NCI-H2196 treated with DMSO at 0.1 percent for 48 hours (cell line): ENCODE data around the gene LRRC75A.

Source experiments
- DNase-seq: peaks from one replicate; lab custom pipeline; 2025; ENCODE audit not compliant: unreplicated experiment; lab: John Stamatoyannopoulos, UW

The LRRC75A gene

GRCh38 chr17:16494059-16494458, 2.1 kb upstream of the LRRC75A start:
- DNase-seq: no peak

GRCh38 chr17:16493531-16494046, 1.6 kb upstream of the LRRC75A start:
- no peak for DNase-seq

DNA sequence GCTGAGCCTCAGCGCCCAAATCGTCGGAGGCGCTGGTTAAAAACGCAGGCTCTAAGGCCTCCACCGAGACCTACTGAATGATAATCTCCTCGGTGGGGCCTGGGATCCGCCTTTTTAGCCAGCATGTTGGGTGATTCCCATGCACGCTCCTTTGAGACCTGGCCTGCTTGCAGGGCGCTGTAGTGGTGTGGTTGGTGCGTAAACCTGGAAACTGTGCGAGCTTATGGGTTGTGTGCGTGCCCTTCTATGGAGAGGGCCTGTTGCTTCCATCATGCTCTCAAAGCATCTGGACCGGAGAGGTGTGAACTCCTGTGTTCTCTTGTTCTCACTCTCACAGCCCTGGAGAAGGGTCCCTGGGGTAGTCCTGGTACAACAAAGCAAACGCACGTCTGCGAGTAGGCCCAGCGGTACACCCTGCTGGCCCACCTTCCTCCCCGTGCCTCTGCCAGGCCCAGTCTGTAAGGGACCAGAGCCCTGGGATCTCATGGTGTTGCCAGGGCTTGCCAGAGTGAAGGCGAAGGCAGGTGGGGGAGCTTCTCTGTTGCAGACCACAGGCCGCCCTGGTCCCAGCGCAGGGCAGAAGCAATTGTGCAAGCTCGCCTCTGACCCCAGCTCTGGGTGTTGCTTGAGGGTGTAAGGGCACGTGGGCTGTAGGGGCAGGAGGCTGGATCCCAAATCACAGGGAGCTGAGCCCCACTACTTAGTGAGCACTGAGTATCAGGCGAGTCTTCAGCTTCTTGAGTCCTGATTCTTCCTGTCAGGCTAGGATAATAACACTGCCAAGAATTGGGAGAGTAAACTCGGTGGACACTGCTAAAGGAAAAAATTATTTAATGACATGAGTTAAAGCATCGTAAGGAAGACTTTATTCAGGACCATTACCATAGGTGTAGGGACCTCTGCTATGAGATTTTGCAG, 879 bp upstream of the LRRC75A start:
- no peak for DNase-seq

DNA sequence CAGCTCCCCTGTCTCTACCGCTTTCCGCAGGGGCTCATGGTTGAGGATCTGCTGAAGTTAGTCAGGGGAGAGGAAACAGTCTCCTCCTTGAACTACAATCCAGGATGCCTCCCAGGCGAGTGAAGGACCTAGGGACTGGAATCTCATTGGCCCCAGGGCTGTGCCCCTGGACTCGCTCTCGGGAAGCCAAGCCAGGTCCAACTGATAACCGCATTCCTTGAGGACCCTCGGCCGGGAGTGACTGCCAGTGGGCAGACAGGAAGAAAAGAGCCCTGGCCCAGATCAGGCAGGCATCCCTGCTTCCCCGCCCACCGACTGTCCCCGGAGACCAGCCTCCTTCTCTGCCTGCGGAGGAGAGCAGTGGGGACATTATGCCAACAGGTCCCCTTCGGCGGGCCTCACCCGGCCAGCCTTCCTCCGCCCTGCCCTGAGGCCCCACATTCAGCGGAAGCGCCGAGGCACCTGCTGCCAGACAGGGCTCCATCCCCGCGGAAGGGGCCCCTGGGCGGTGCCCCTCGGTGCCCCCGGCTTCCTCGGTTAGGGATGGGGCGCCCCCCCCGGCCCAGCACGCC, 776 bp downstream of the LRRC75A start:
- no peak for DNase-seq

DNA sequence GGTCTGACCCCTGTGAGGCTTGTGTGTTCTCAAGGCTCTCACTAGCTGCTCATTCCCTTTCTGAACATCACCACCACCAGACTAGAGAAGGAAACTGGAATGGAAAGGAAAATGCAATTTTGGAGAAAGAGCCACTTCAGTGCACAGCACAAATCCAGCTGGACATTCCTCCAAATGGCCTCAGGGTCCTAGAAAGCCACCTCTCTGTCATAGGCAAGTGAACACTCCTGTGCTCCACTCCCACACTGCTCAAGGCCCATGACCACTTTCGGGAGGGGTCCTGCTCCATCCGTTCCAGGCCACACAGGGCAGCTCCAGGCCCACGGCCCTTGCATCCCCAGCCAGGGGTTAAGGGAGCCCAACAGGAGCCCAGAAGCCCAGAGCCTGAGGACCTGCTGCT, 2.6 kb downstream of the LRRC75A start:
- DNase-seq: no peak

- no peak for DNase-seq
These were observed 3.0 kb downstream of the LRRC75A start for GRCh38 chr17:16488968-16489337.

DNA sequence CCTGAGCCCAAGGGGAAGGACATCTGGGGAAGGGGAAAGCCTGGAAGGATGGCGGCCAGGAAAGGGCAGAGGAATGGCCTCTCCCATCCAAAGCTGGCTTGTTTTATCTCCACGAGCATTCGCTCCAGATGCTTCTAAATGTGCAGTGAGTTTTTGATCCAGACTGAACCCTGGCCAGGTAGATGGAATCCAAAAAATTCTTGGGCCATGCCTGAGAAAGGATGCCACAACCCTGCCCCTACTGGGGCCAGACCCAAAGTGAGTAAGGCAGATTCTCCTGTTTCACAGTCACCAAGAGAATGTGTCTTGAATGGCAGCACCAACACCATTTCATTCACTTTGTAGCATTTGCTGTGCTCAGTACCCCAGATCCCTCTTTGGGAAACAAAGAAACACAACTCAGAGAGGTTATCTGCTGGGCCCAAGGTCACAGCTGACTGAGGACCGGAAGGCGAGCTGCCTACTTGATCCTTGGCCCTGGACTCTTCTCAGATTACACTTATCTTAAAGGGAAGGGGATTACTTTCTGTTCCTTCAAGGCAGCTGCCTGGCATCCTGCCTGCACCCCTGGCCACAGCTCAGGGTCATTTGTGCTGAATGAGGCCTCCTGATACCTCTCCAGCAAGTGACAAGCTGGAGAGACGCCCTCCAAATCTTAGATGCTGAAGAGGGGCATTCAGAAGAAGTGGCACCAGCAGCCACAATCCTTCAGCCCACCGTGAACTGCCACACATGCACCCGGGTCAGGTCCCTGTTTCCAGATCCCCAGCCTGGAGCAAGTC, 3.6 kb downstream of the LRRC75A start:
- DNase-seq: no peak

DNA sequence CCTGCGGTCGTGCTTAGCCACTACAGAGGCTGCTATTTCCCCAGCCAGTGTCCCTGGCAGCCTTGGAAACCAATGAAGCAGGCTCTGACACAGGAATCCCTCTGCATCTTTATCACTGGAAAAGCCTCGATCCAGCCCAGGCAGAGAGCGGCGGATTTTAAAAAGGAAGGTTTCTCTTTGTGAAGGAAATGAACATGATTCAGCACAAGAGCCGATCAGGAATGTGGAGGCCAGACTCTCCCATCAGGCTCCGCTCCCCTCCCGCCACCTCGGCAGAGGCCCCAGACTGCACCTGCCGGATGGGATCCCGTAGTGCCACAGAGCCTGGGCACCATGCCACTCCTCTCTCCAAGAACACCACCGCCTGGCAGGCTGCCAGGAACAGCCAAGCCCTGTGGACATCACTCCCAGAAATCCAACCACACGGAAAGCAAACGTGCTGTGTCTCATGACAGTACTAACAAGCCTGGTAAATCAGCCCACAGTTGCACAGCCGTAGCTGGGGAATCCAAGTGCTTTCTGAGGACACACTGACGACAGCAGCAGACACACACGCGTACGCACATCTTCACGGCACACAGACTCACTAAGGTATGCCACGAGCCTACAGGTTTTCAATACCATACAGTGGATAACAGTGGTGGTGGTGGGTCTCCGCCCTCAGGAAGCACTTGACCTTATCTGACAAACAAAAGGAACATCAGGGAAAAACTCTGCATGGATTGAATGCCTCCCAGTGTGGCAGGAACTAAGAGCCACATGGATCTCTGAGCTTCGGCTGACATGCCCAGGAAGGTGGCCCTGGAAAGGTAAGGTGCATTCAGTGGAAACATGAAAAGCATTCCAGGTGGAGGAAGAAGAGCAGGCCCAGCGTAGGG, 5.4 kb downstream of the LRRC75A start:
- peak; percentile 90 for DNase-seq

DNA sequence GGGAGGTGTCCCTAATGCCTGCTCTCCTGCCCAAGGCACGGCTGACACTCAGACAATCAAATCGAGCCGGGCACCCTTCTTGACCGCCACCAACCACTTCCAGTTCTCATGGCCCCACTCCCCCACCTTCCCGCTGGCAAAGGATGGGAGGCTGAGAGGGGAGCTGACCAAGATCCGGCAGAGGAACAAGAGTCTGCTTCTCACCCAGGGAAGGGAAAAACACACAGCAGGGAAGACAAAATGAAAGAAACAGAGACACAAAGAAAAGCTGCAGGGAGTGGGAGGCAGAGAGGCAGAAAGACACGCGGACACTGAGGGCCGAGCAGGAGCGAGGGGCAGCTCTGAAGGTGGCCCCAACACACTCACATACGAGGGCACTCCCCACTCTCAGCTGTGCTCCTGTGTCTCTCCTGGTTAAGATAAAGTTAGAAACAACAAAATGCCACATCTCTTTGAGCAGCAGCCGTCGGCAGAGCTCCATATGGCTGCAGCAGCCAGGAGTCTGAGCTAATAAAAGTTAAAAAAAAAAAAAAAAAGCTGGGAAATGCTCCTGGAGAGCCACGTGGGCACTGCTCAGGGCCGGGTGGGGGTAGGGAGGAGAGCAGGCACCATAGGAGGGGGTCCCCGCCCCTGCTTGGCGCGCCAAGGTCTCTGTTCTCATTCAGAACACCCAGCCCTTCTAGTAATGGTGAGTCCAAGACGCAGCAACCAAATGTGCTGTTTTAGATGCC, 7.4 kb downstream of the LRRC75A start:
- no peak for DNase-seq

GRCh38 chr17:16483021-16483645, 8.9 kb downstream of the LRRC75A start:
- no peak for DNase-seq

DNA sequence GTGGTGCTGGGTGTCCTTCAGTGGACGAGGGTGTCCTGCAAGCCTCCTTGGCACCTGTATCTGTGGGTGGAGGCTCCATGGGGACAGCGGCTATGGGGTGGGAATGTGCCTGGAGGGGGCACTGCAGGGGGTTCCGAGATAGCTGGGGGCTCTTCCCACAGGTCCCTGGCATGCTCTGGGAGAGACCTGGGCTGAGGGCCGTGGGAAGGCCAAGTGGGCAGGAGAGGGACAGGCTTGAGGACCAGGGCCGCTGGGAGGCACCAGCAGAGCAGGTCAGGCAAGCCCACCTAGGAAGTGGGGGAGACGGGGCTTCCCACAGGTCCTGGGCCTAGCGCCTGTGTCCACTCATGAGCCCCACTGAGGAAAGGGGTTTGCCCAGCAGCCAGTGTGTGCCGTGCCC, 9.7 kb downstream of the LRRC75A start:
- no peak for DNase-seq

DNA sequence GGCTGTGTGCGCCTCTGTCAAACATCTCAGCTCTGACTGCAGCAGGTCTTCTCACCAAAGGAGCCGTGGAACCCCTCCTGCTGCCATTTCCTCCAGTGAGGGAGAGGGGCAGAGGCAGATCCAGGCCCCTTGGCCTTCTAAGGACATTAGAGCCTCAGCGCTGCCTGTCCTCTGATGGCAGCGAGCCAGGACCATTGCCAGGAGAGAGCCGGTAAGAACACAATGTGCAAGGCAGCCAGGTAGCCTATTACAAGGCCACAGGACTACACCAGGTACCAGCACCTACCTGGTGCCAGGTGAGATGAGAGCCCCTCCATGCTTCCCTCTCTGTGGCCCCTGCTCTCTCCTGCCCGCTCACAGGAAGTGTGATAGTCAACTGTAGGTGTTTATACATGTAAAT, 11.0 kb downstream of the LRRC75A start:
- DNase-seq: no peak

DNA sequence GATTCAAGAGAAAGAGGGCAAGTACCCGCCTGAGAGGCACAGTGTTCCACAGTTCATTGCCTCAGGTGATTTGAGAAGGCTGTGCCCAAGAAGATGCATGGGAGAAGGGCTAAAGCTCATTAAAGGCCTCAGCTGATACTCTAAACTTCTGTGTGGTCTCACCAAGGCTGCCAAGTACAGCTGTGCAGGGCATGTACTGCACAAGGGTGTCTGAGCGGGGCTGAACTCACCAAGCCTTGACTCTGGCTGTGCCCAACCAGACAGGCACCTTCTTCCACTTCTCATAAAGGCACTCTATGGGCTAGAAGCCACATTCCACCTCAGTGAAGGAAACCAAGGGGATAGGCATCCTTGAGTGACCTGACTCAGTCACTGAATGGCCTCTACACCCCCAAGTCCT, 12.7 kb downstream of the LRRC75A start:
- DNase-seq: no peak

DNA sequence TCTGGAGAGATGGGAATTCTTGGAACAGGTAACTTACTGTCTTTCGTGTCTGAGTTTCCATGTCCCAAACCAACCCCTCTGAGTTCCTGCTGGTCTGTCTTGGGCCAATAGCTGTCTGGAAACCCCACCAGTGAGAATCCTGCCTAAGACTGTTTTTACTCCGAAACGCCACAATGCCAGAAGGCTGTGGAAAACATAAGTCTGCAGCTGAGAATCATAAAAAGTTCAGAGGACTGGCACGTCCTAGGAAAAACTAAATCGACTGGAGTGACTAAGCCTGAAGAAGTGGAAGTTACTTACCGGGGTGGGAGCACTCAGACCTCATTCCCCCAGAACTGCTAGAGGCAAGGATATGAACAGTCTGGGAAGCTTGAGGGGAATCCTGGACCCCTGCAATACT, 13.3 kb downstream of the LRRC75A start:
- DNase-seq: no peak

DNA sequence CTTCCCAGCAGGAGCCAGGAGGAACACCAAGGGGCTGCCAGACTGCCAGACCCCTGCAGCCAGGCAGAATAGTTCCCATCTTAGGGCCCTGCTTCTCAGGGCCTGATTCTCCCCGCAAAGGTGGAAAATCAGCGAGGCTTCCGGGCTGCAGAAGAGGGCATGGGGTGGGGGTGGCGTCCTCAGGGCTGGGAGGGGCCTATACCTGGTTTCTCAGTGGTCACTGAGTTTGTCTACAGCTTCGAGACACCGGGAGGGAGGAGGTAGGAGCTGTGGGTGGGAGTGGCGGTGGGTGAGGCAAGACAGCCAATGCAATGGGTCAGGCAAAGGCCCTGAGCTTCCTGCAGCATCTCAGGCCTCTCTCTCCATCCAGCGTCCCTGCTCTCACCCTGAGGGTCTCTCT, 14.3 kb downstream of the LRRC75A start:
- no peak for DNase-seq

GRCh38 chr17:16477255-16477654, 14.7 kb downstream of the LRRC75A start:
- no peak for DNase-seq

DNA sequence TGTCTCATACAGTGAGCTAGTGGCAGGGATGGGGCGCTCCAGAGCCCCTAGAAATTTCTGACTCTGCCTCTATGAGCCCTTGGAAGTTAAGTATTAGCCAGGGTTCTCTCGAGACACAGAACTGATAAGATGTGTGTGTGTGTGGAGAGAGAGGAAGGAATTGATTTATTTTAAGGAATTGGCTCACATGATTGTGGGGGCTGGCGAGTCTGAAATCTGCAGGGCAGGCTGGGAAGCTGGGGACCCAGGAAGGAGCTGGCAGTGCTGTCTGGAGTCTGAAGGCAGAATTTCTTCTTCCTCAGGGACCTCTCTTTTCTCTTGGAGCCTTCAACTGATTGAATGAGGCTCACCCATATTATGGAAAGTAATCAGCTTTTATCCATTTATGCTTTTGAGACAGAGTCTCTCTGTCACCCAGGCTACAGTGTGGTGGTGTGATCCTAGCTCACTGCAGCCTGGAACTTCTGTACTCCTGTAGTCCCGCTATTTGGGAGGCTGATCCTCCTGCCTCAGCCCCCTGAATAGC, 16.8 kb downstream of the LRRC75A start:
- no peak for DNase-seq

- no peak for DNase-seq
These were observed 17.8 kb downstream of the LRRC75A start for GRCh38 chr17:16474012-16474725.
